ENCODE data around the gene CALHM1. TPM values are rescaled to one million over a fixed set of nuclear protein-coding genes. Genes with fewer than 3 reads are reported as not detected.
"Not testable (repeated sequence)": the region's sequence is repeated elsewhere in the genome, so short reads cannot be mapped to it uniquely, and the experiment has no call there.

The CALHM1 gene
- total RNA-seq, 4 donors from 2014 or later: not detected

- H3K4me3 ChIP-seq (replicated peaks in 1 of 3): no peak overlapping the region
- intact Hi-C loops (cut with DNase I): loop anchor here (10.0 kb wide), 1 partner anchor 266 kb away; no protein-coding TSS in a partner anchor
- H3K4me1 ChIP-seq: no peaks in the 10 kb centered on the region
- H3K9me3 ChIP-seq: no peaks in the 10 kb centered on the region
- no peak overlapping the region for H3K27ac ChIP-seq
- 88 to 99% methylated on average over 4 of the region's 4 CpGs for WGBS, 2 donors
- H3K36me3 ChIP-seq: peaks cover 76 to 86% of the 10 kb centered on the region in 2 donors
- TF ChIP-seq, protein P1, sequence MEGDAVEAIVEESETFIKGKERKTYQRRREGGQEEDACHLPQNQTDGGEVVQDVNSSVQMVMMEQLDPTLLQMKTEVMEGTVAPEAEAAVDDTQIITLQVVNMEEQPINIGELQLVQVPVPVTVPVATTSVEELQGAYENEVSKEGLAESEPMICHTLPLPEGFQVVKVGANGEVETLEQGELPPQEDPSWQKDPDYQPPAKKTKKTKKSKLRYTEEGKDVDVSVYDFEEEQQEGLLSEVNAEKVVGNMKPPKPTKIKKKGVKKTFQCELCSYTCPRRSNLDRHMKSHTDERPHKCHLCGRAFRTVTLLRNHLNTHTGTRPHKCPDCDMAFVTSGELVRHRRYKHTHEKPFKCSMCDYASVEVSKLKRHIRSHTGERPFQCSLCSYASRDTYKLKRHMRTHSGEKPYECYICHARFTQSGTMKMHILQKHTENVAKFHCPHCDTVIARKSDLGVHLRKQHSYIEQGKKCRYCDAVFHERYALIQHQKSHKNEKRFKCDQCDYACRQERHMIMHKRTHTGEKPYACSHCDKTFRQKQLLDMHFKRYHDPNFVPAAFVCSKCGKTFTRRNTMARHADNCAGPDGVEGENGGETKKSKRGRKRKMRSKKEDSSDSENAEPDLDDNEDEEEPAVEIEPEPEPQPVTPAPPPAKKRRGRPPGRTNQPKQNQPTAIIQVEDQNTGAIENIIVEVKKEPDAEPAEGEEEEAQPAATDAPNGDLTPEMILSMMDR (IDR thresholded peaks at IDR 0.05): no peak
- TF ChIP-seq POLR2A (IDR thresholded peaks at IDR 0.05): no peak
- DNase-seq: no peak
- no peaks in the 10 kb centered on the region for H3K27me3 ChIP-seq
These were observed 39.6 kb downstream of the CALHM1 start for GRCh38 chr10:103419101-103419500.

DNA sequence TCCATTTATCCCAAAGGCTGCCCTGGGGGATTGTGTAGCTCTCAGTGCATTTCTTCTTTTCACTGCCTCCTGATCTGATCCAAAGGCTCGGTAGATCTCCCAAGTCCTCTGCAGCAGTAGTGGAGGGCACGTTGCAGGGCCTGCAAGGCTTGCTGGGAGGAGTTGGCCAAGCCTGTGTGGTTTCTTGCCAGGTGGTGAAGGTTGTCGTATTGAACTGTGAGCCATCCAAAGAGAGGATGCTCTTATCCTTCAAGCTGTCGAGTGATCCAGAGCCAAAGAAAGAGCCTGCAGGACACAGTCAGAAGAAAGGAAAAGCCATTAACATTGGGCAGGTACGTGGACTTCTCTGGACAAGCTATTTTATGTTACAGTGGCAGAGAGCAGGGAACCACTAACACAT is 41.1 kb downstream of the CALHM1 start:
- H3K27ac ChIP-seq: no peak overlapping the region
- TF ChIP-seq POLR2A (IDR thresholded peaks at IDR 0.05): no peak
- TF ChIP-seq, protein P1 (IDR thresholded peaks at IDR 0.05): no peak
- WGBS, 2 donors: 96 to 97% methylated on average over 5 of the region's 5 CpGs
- peaks cover 83 to 87% of the 10 kb centered on the region in 2 donors for H3K36me3 ChIP-seq
- H3K4me1 ChIP-seq: no peaks in the 10 kb centered on the region
- intact Hi-C loops (cut with DNase I): loop anchor here (2.0 to 10.0 kb wide), 2 partner anchors 67 to 267 kb away; no protein-coding TSS in a partner anchor
- no peaks in the 10 kb centered on the region for H3K9me3 ChIP-seq
- H3K27me3 ChIP-seq: no peaks in the 10 kb centered on the region
- H3K4me3 ChIP-seq (replicated peaks in 1 of 3): no peak overlapping the region
- DNase-seq: no peak

GRCh38 chr10:103417148-103417469 is 41.6 kb downstream of the CALHM1 start:
- not testable (repeated sequence) for H3K9me3 ChIP-seq; H3K27ac ChIP-seq; H3K27me3 ChIP-seq; DNase-seq; H3K4me3 ChIP-seq (replicated peaks in 1 of 3); H3K4me1 ChIP-seq
- H3K36me3 ChIP-seq: peaks cover 83 to 89% of the 10 kb centered on the region in 2 donors
- WGBS, 2 donors: 80 to 89% methylated on average over 5 of the region's 5 CpGs
- intact Hi-C loops (cut with DNase I): loop anchor here (2.0 to 10.0 kb wide), 2 partner anchors 68 to 268 kb away; no protein-coding TSS in a partner anchor

GRCh38 chr10:103416436-103417147 is 42.1 kb downstream of the CALHM1 start:
- no peaks in the 10 kb centered on the region for H3K4me1 ChIP-seq
- DNase-seq: peak; percentile 64 to 66
- no peaks in the 10 kb centered on the region for H3K27me3 ChIP-seq
- no peaks in the 10 kb centered on the region for H3K9me3 ChIP-seq
- TF ChIP-seq, protein P1 (IDR thresholded peaks at IDR 0.05): peak in 4 of 6 experiments; percentile 45 to 62 (median 57)
- no peak for TF ChIP-seq POLR2A (IDR thresholded peaks at IDR 0.05)
- H3K27ac ChIP-seq: no peak overlapping the region
- H3K36me3 ChIP-seq: peaks cover 86 to 92% of the 10 kb centered on the region in 2 donors
- WGBS, 2 donors: 54 to 62% methylated on average over 8 of the region's 8 CpGs
- intact Hi-C loops (cut with DNase I): loop anchor here (2.0 to 10.0 kb wide), 2 partner anchors 68 to 268 kb away; no protein-coding TSS in a partner anchor
- H3K4me3 ChIP-seq (replicated peaks in 1 of 3): no peak overlapping the region

- no peak for TF ChIP-seq POLR2A (IDR thresholded peaks at IDR 0.05)
- H3K36me3 ChIP-seq: peaks cover 85 to 92% of the 10 kb centered on the region in 2 donors
- no peak overlapping the region for H3K4me3 ChIP-seq (replicated peaks in 1 of 3)
- no peak overlapping the region for H3K27ac ChIP-seq
- no peaks in the 10 kb centered on the region for H3K4me1 ChIP-seq
- 85 to 90% methylated on average over 8 of the region's 8 CpGs for WGBS, 2 donors
- intact Hi-C loops (cut with DNase I): loop anchor here (10.0 kb wide), 1 partner anchor 269 kb away; no protein-coding TSS in a partner anchor
- no peaks in the 10 kb centered on the region for H3K9me3 ChIP-seq
- DNase-seq: no peak
- no peaks in the 10 kb centered on the region for H3K27me3 ChIP-seq
These were observed 43.1 kb downstream of the CALHM1 start for GRCh38 chr10:103415581-103415980.

DNA sequence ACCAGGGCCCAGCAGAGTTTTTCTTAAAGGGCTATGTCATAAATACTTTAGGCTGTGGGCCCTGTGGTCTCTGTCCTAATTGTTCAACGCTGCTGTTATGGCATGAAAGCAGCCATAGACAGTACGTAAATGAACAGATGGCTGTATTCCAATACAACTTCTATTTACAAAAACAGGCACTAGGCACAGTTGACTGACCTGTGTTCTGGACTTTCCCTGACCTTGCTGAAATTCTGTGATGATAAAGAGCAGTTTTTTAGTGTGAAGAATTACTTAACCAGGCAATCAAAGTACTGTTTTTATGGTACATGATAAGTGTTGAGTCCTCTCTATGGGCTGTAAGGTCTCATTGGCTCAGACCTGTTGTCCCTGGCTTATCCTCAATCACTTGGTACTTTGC is 45.1 kb downstream of the CALHM1 start:
- H3K36me3 ChIP-seq: peaks cover 65 to 84% of the 10 kb centered on the region in 2 donors
- H3K4me1 ChIP-seq: no peaks in the 10 kb centered on the region
- H3K4me3 ChIP-seq (replicated peaks in 1 of 3): no peak overlapping the region
- TF ChIP-seq POLR2A (IDR thresholded peaks at IDR 0.05): no peak
- TF ChIP-seq, protein P1 (IDR thresholded peaks at IDR 0.05): no peak
- WGBS, 2 donors: 100% methylated on average over 2 of the region's 2 CpGs
- H3K9me3 ChIP-seq: no peaks in the 10 kb centered on the region
- intact Hi-C loops (cut with DNase I): loop anchor here (10.0 kb wide), 1 partner anchor 271 kb away; no protein-coding TSS in a partner anchor
- no peak overlapping the region for H3K27ac ChIP-seq
- DNase-seq: no peak
- H3K27me3 ChIP-seq: no peaks in the 10 kb centered on the region

All from thyroid gland (tissue), 4 donors.